GM12878 (cell line): ENCODE data around the gene GPR158. TPM values are rescaled to one million over a fixed set of nuclear protein-coding genes. Genes with fewer than 3 reads are reported as not detected.

Source experiments
- ATAC-seq: fragments of 200-7000 bp; cut with Tn5 transposase; 3 replicates; pipeline ENCODE4 v1.9.1; 2020; ENCODE audit warnings: mild to moderate bottlenecking, moderate library complexity
- BruUV-seq: library from RNA; stranded (reverse); fragments of 400-500 nt; replicated peaks from 2 replicates; lab custom pipeline; 2021; lab: Mats Ljungman, UMichigan
- CTCF ChIA-PET: fragments of 300-600 bp; sonication (Branson Sonifier 250); formaldehyde crosslinking; extraction: SDS; loops from one replicate; lab custom pipeline; 2021; ENCODE audit warnings: inconsistent platforms; lab: Yijun Ruan, JAX
- POLR2A ChIA-PET: fragments of 350-600 bp; formaldehyde crosslinking; extraction: SDS; loops from one replicate; lab custom pipeline; 2021; ENCODE audit warnings: inconsistent platforms; lab: Charles Lee
- RAD21 ChIA-PET: fragments of 300-600 bp; sonication (Branson Sonifier 250); formaldehyde crosslinking; loops from one replicate; lab custom pipeline; 2023; ENCODE audit warnings: antibody characterized with exemption; ENCODE audit not compliant: unreplicated experiment; lab: Charles Lee
- SMC1A ChIA-PET: fragments of 300-600 bp; sonication (Branson Sonifier 250); formaldehyde crosslinking; loops from one replicate; lab custom pipeline; 2023; ENCODE audit not compliant: unreplicated experiment, uncharacterized antibody; lab: Charles Lee
- DNase-seq: peaks from one replicate; pipeline ENCODE4 v3.0.0-alpha.2; 2011; ENCODE audit warnings: low read depth, low spot score
- FAIRE-seq: peaks from 3 replicates; lab custom pipeline; 2011; peaks lifted over from hg19 to GRCh38; lab: Jason Lieb, UNC
- H2AFZ ChIP-seq: 2 replicates; pipeline ENCODE4 v1.6.0; 2011; ENCODE audit warnings: low read depth, low read length, control low read depth; ENCODE audit not compliant: control insufficient read depth
- H3K27ac ChIP-seq: 2 replicates; pipeline ENCODE4 v1.5.1; 2011; ENCODE audit warnings: control low read depth; ENCODE audit not compliant: control insufficient read depth, insufficient read depth
- H3K27me3 ChIP-seq, 2 experiments: replicated peaks in 1 of 2; 2 replicates each; pipeline versions ENCODE4 v1.6.0 to v1.6.1; 2011; ENCODE audit warnings: low read length in 1 of 2; ENCODE audit not compliant: control insufficient read depth in 2 of 2, insufficient read depth in 2 of 2
- H3K36me3 ChIP-seq, 2 experiments: 2 replicates each; pipeline ENCODE4 v1.5.1; 2011; ENCODE audit warnings: low read length in 1 of 2; ENCODE audit not compliant: control insufficient read depth in 2 of 2, insufficient read depth in 2 of 2
- H3K4me1 ChIP-seq: 2 replicates; pipeline ENCODE4 v1.6.1; 2011; ENCODE audit warnings: mild to moderate bottlenecking, low read length, moderate library complexity, mixed read lengths; ENCODE audit not compliant: control insufficient read depth, insufficient read depth
- H3K4me2 ChIP-seq: 2 replicates; pipeline ENCODE4 v1.6.0; 2011; ENCODE audit warnings: control low read depth; ENCODE audit not compliant: control insufficient read depth, insufficient read depth
- H3K4me3 ChIP-seq: fragments of 200-600 bp; sonication (generic); 2 replicates; pipeline ENCODE4 v1.5.1; 2016
- H3K79me2 ChIP-seq: 2 replicates; pipeline ENCODE4 v1.6.0; 2011; ENCODE audit warnings: low read length; ENCODE audit not compliant: control insufficient read depth, insufficient read depth
- H3K9ac ChIP-seq: 2 replicates; pipeline ENCODE4 v1.8.0; 2011; ENCODE audit warnings: low read length, control low read depth, mixed read lengths; ENCODE audit not compliant: control insufficient read depth, insufficient read depth
- H3K9me3 ChIP-seq: replicated peaks from 3 replicates; pipeline ENCODE4 v1.5.1; 2011; ENCODE audit warnings: mild to moderate bottlenecking, low read length; ENCODE audit not compliant: control insufficient read depth, insufficient read depth
- H4K20me1 ChIP-seq: 2 replicates; pipeline ENCODE4 v1.6.0; 2011; ENCODE audit not compliant: control insufficient read depth, insufficient read depth
- BCL3 ChIP-seq: IDR thresholded peaks from 2 replicates; pipeline ENCODE4 v1.6.1; 2011; ENCODE audit warnings: borderline replicate concordance, low read depth, mild to moderate bottlenecking, moderate library complexity, low read length; ENCODE audit not compliant: insufficient read depth, poor library complexity, severe bottlenecking
- E2F4 ChIP-seq: IDR thresholded peaks from 2 replicates; pipeline ENCODE4 v1.6.1; 2012; ENCODE audit warnings: low read depth, low read length, improper control_type of control experiment
- EGR1 ChIP-seq, 2 experiments: IDR thresholded peaks; 1 replicate in 1 of 2; 2 replicates in 1 of 2; pipeline ENCODE4 v1.6.1; 2011 to 2012; ENCODE audit warnings: low read depth in 2 of 2, low read length in 2 of 2, borderline replicate concordance in 1 of 2, mild to moderate bottlenecking in 1 of 2, moderate library complexity in 1 of 2
- HSF1 ChIP-seq: fragments of 150-350 bp; IDR thresholded peaks from 2 replicates; pipeline ENCODE4 v1.6.1; 2014; ENCODE audit warnings: mild to moderate bottlenecking, low read depth, low read length
- LARP7 ChIP-seq: fragments of 450-650 bp; IDR thresholded peaks from 2 replicates; pipeline ENCODE4 v1.6.1; 2017; ENCODE audit warnings: mild to moderate bottlenecking
- MTA3 ChIP-seq: IDR thresholded peaks from 2 replicates; pipeline ENCODE4 v1.6.1; 2012; ENCODE audit warnings: low read length, inconsistent platforms, borderline replicate concordance
- SIN3A ChIP-seq: IDR thresholded peaks from 2 replicates; pipeline ENCODE4 v1.6.1; 2012; ENCODE audit warnings: low read depth, low read length, improper control_type of control experiment
- SRF ChIP-seq, 2 experiments: IDR thresholded peaks; 2 replicates each; pipeline ENCODE4 v1.6.1; 2011; ENCODE audit warnings: low read depth in 2 of 2, low read length in 2 of 2, mild to moderate bottlenecking in 1 of 2, moderate library complexity in 1 of 2
- USF1 ChIP-seq: IDR thresholded peaks from 2 replicates; pipeline ENCODE4 v1.6.1; 2011; ENCODE audit warnings: borderline replicate concordance, low read depth, mild to moderate bottlenecking, moderate library complexity, mixed read lengths, low read length; ENCODE audit not compliant: insufficient read depth; ENCODE audit errors: extremely low read length
- ZBTB4 ChIP-seq: fragments of 450-650 bp; formaldehyde crosslinking; IDR thresholded peaks from 2 replicates; pipeline ENCODE4 v1.4.0; 2022; ENCODE audit warnings: mild to moderate bottlenecking, moderate library complexity
- ZNF687 ChIP-seq: fragments of 450-650 bp; IDR thresholded peaks from 2 replicates; pipeline ENCODE4 v1.6.1; 2017; ENCODE audit warnings: mild to moderate bottlenecking, moderate library complexity
- WGBS: methylation state at CpG from one replicate; pipeline ENCODE4 v1.1.6; 2016; ENCODE audit warnings: low lambda C conversion rate; ENCODE audit not compliant: insufficient replicate concordance, insufficient coverage; ENCODE audit errors: missing lambda C conversion rate; 5-methylcytosine and 5-hydroxymethylcytosine counted together
- in situ Hi-C: fragments of 300-500 bp; cut with MboI; formaldehyde crosslinking; loops from 9 replicates; pipeline ENCODE4 v1.14.3; 2018; ENCODE audit warnings: mixed read lengths
- intact Hi-C: fragments of 100-400 bp; cut with micrococcal nuclease; formaldehyde crosslinking; loops from one replicate; pipeline ENCODE4 v1.14.2; 2022; ENCODE audit not compliant: unreplicated experiment
- polyA plus RNA-seq, 11 experiments: library from polyadenylated mRNA; depleted of rRNA in 4 of 11; unstranded in 6 of 11; stranded (reverse) in 5 of 11; fragments of >200 nt; fragmentation: Nextera tagmentation in 4 of 11; fragmentation: Illumina TruSeq in 1 of 11; extraction: Ambion mirVana in 4 of 11; extraction: Trizol in 1 of 11; gene quantifications; 1 replicate in 1 of 11; 2 replicates in 10 of 11; pipeline versions ENCODE4 v1.2.1 to v1.2.3, GENCODE V29; 2011 to 2016; ENCODE audit warnings: inconsistent platforms in 2 of 11, missing spikeins in 2 of 11, low read depth in 1 of 11
- total RNA-seq, 4 experiments: library from RNA; depleted of rRNA in 3 of 4; stranded (reverse); fragments of >200 nt in 3 of 4; fragmentation: Illumina TruSeq in 1 of 4; extraction: Trizol in 1 of 4; gene quantifications; 2 replicates each; pipeline versions ENCODE4 v1.2.1 to v1.2.3, GENCODE V29; 2013 to 2021

GPR158 gene
- total and polyA plus RNA-seq, 10 of the 15 experiments (the other 5 are each of a cell fraction or from before 2014, with no cell fraction given), result not detected

GRCh38 chr10:25451401-25451800 lies 276.6 kb downstream of the GPR158 start:
- Histone ChIP-seq H3K4me3 (no peak overlapping the region), H3K4me2 (no peak overlapping the region), H3K9me3 (no peaks in the 10 kb centered on the region), H4K20me1 (no peaks in the 10 kb centered on the region), H3K36me3 (no peaks in the 10 kb centered on the region), H3K27ac (no peak overlapping the region), H3K27me3 (no peaks in the 10 kb centered on the region), H3K9ac (no peak overlapping the region), H3K4me1 (no peaks in the 10 kb centered on the region), H2AFZ (no peak overlapping the region), H3K79me2 (no peaks in the 10 kb centered on the region)
- RAD21 ChIA-PET, result no interaction called here
- DNase-seq (no peak), ATAC-seq (no peak), FAIRE-seq (no peak)
- BruUV-seq, result no TSS peak
- intact Hi-C loops (no loop called here), in situ Hi-C loops (no loop called here)
- SMC1A ChIA-PET, result no interaction called here
- CTCF ChIA-PET, result interaction anchor here (1.4 kb wide), 1 partner anchor 14 kb away, joined by 3 read pairs; no protein-coding TSS in a partner anchor
- POLR2A ChIA-PET, result no interaction called here
- WGBS, result 24% methylated on average over 4 of the region's 4 CpGs
- TF ChIP-seq ZNF687 (no peak), USF1 (no peak), LARP7 (no peak), ZBTB4 (CRISPR knock-in tag) (no peak), MTA3 (no peak), E2F4 (no peak), HSF1 (no peak), SIN3A (no peak), SRF (IDR thresholded peaks at IDR 0.05; ENCODE audit: low read depth in 2 of 2, low read length in 2 of 2) (no peak), EGR1 (IDR thresholded peaks at IDR 0.05; ENCODE audit: borderline replicate concordance in 1 of 2, low read depth in 2 of 2, low read length in 2 of 2) (no peak), BCL3 (no peak)
